HEK293 (cell line): ENCODE data around the gene CCNY.

Source experiments
- CTCF ChIA-PET: fragments of 350-600 bp; formaldehyde crosslinking; extraction: SDS; loops from one replicate; lab custom pipeline; 2021; ENCODE audit warnings: antibody characterized with exemption; lab: Yijun Ruan, JAX
- POLR2A ChIA-PET: fragments of 300-600 bp; formaldehyde crosslinking; extraction: SDS; loops from one replicate; lab custom pipeline; 2020; ENCODE audit warnings: antibody characterized with exemption, inconsistent platforms; lab: Yijun Ruan, JAX
- H3K27ac ChIP-seq: fragments of 200-500 bp; sonication (Bioruptor generic); 2 replicates; pipeline ENCODE4 v1.5.1; 2014; ENCODE audit warnings: low read depth, low read length, control low read depth, inconsistent platforms; ENCODE audit errors: extremely low read depth
- H3K36me3 ChIP-seq, 2 experiments: fragments of 200-500 bp in 1 of 2; sonication (Bioruptor generic) in 1 of 2; 1 replicate in 1 of 2; 2 replicates in 1 of 2; pipeline ENCODE4 v1.5.1; 2014 to 2017; ENCODE audit warnings: inconsistent platforms in 2 of 2, low read length in 2 of 2; ENCODE audit not compliant: control insufficient read depth in 2 of 2, insufficient read depth in 1 of 2
- H3K4me1 ChIP-seq: fragments of 200-500 bp; sonication (Bioruptor generic); 2 replicates; pipeline ENCODE4 v1.5.1; 2014; ENCODE audit warnings: mild to moderate bottlenecking, low read length, inconsistent platforms; ENCODE audit not compliant: control insufficient read depth, insufficient read depth
- H3K4me3 ChIP-seq: 2 replicates; pipeline ENCODE4 v1.5.1; 2011; ENCODE audit warnings: low read depth, mild to moderate bottlenecking, control low read depth, low read length, moderate library complexity
- H3K9me3 ChIP-seq: fragments of 200-500 bp; sonication (Bioruptor generic); 2 replicates; pipeline ENCODE4 v1.5.1; 2014; ENCODE audit warnings: low read depth, low read length, inconsistent platforms; ENCODE audit not compliant: control insufficient read depth, insufficient read depth
- BCL11A ChIP-seq: fragments of 450-650 bp; formaldehyde crosslinking; IDR thresholded peaks from 2 replicates; pipeline ENCODE4 v1.5.1; 2016; ENCODE audit warnings: low read depth, missing biosample characterization, missing genetic modification characterization
- KLF9 ChIP-seq: fragments of 450-650 bp; formaldehyde crosslinking; IDR thresholded peaks from 2 replicates; pipeline ENCODE4 v1.5.1; 2016; ENCODE audit warnings: missing biosample characterization, missing genetic modification characterization, low read depth
- MYNN ChIP-seq: fragments of 450-650 bp; formaldehyde crosslinking; IDR thresholded peaks from 2 replicates; pipeline ENCODE4 v1.5.1; 2016; ENCODE audit warnings: missing biosample characterization, missing genetic modification characterization, borderline replicate concordance
- SCRT2 ChIP-seq: fragments of 450-650 bp; formaldehyde crosslinking; IDR thresholded peaks from 2 replicates; pipeline ENCODE4 v1.5.1; 2016; ENCODE audit warnings: missing biosample characterization, missing genetic modification characterization
- SP2 ChIP-seq: fragments of 450-650 bp; formaldehyde crosslinking; IDR thresholded peaks from 2 replicates; pipeline ENCODE4 v1.5.1; 2016; ENCODE audit warnings: missing biosample characterization, missing genetic modification characterization
- TCF7L2 ChIP-seq: IDR thresholded peaks from 2 replicates; pipeline ENCODE4 v1.6.1; 2011; ENCODE audit warnings: low read depth, mild to moderate bottlenecking, inconsistent platforms, low read length, moderate library complexity, borderline replicate concordance
- ZBTB44 ChIP-seq: fragments of 450-650 bp; IDR thresholded peaks from 2 replicates; pipeline ENCODE4 v1.5.1; 2018; ENCODE audit warnings: missing biosample characterization, mild to moderate bottlenecking, missing genetic modification characterization
- ZBTB49 ChIP-seq: fragments of 450-650 bp; formaldehyde crosslinking; IDR thresholded peaks from 2 replicates; pipeline ENCODE4 v1.5.1; 2016; ENCODE audit warnings: missing biosample characterization, missing genetic modification characterization, low read depth
- ZNF133 ChIP-seq: fragments of 450-650 bp; formaldehyde crosslinking; IDR thresholded peaks from 2 replicates; pipeline ENCODE4 v1.5.1; 2016; ENCODE audit warnings: missing biosample characterization, missing genetic modification characterization
- ZNF221 ChIP-seq: fragments of 450-650 bp; formaldehyde crosslinking; IDR thresholded peaks from 2 replicates; pipeline ENCODE4 v1.5.1; 2017; ENCODE audit warnings: missing biosample characterization, missing genetic modification characterization, borderline replicate concordance
- ZNF23 ChIP-seq: fragments of 450-650 bp; formaldehyde crosslinking; IDR thresholded peaks from 2 replicates; pipeline ENCODE4 v1.5.1; 2016; ENCODE audit warnings: missing biosample characterization, missing genetic modification characterization, borderline replicate concordance
- ZNF354C ChIP-seq: fragments of 450-650 bp; formaldehyde crosslinking; IDR thresholded peaks from 2 replicates; pipeline ENCODE4 v1.5.1; 2016; ENCODE audit warnings: missing biosample characterization, missing genetic modification characterization, low read depth, borderline replicate concordance
- ZNF394 ChIP-seq: fragments of 450-650 bp; formaldehyde crosslinking; IDR thresholded peaks from 2 replicates; pipeline ENCODE4 v1.5.1; 2016; ENCODE audit warnings: missing biosample characterization, missing genetic modification characterization, mild to moderate bottlenecking, moderate library complexity, borderline replicate concordance
- ZNF426 ChIP-seq: fragments of 450-650 bp; formaldehyde crosslinking; IDR thresholded peaks from 2 replicates; pipeline ENCODE4 v1.5.1; 2017; ENCODE audit warnings: missing biosample characterization, missing genetic modification characterization, mild to moderate bottlenecking, inconsistent platforms, moderate library complexity
- ZNF488 ChIP-seq: fragments of 450-650 bp; formaldehyde crosslinking; IDR thresholded peaks from 2 replicates; pipeline ENCODE4 v1.5.1; 2016; ENCODE audit warnings: missing biosample characterization, missing genetic modification characterization
- ZNF558 ChIP-seq: fragments of 450-650 bp; formaldehyde crosslinking; IDR thresholded peaks from 2 replicates; pipeline ENCODE4 v1.5.1; 2016; ENCODE audit warnings: missing biosample characterization, missing genetic modification characterization
- ZNF600 ChIP-seq: fragments of 450-650 bp; formaldehyde crosslinking; IDR thresholded peaks from 2 replicates; pipeline ENCODE4 v1.5.1; 2016; ENCODE audit warnings: missing biosample characterization, missing genetic modification characterization
- ZNF624 ChIP-seq: fragments of 450-650 bp; formaldehyde crosslinking; IDR thresholded peaks from 2 replicates; pipeline ENCODE4 v1.5.1; 2017; ENCODE audit warnings: missing biosample characterization, missing genetic modification characterization
- ZNF677 ChIP-seq: fragments of 450-650 bp; IDR thresholded peaks from 2 replicates; pipeline ENCODE4 v1.5.0; 2018; ENCODE audit warnings: missing biosample characterization, mild to moderate bottlenecking, missing genetic modification characterization, moderate library complexity

The CCNY gene

GRCh38 chr10:35365994-35366393 is 29.7 kb downstream of the CCNY start:
- CTCF ChIA-PET, result interaction anchor here (0.9 kb wide), 1 partner anchor 9 kb away, joined by 3 read pairs; no protein-coding TSS in a partner anchor
- TF ChIP-seq SP2, result no peak
- TF ChIP-seq KLF9 (tag by site-specific recombination), result no peak
- TF ChIP-seq ZBTB44 (tag by site-specific recombination), result no peak
- TF ChIP-seq ZNF488 (tag by site-specific recombination), result no peak
- no peak for TF ChIP-seq ZNF677 (tag by site-specific recombination)
- no peak for TF ChIP-seq ZBTB49 (tag by site-specific recombination)
- TF ChIP-seq BCL11A, result no peak
- no peak for TF ChIP-seq ZNF23
- no peak for TF ChIP-seq ZNF426 (tag by site-specific recombination)
- TF ChIP-seq SCRT2, result no peak
- TF ChIP-seq ZNF394 (tag by site-specific recombination), result no peak
- TF ChIP-seq ZNF133 (tag by site-specific recombination), result no peak
- Histone ChIP-seq H3K4me3 (no peak overlapping the region), H3K27ac (no peak overlapping the region), H3K9me3 (no peaks in the 10 kb centered on the region), H3K4me1 (peaks cover 9% of the 10 kb centered on the region; the same call in 1 of the 2 replicates), H3K36me3 (no peaks in the 10 kb centered on the region)
- POLR2A ChIA-PET, result no interaction called here

- Histone ChIP-seq H3K27ac (no peak overlapping the region), H3K4me1 (peaks cover 9% of the 10 kb centered on the region; the same call in 1 of the 2 replicates), H3K4me3 (no peak overlapping the region), H3K9me3 (no peaks in the 10 kb centered on the region), H3K36me3 (no peaks in the 10 kb centered on the region)
- POLR2A ChIA-PET, result no interaction called here
- CTCF ChIA-PET, result interaction anchor here (0.8 kb wide), 1 partner anchor 14 kb away, joined by 3 read pairs; no protein-coding TSS in a partner anchor
- TF ChIP-seq ZNF354C (no peak), ZNF221 (no peak), ZNF558 (no peak), ZNF600 (tag by site-specific recombination) (no peak), MYNN (tag by site-specific recombination) (no peak), TCF7L2 (no peak), ZNF624 (tag by site-specific recombination) (no peak)
Observed at GRCh38 chr10:35367107-35367859, 31.0 kb downstream of the CCNY start.
